HG03025 (cell line): ENCODE measurements around the gene DPY19L2.
"Not testable (repeated sequence)": the region's sequence is repeated elsewhere in the genome, so short reads cannot be mapped to it uniquely, and the experiment has no call there.

Experiments used
- ATAC-seq: cut with Tn5 transposase; IDR thresholded peaks from one replicate; pipeline ENCODE4 v1.9.1; 2021; ENCODE audit warnings: mild to moderate bottlenecking, moderate library complexity; ENCODE audit not compliant: unreplicated experiment, low FRiP score

The DPY19L2 gene

GRCh38 chr12:63668800-63669365 is 590 bp upstream of the DPY19L2 start:
- not testable (repeated sequence) for ATAC-seq

- not testable (repeated sequence) for ATAC-seq
Observed at GRCh38 chr12:63663005-63663404, 5.3 kb downstream of the DPY19L2 start.

GRCh38 chr12:63658501-63658900 is 9.8 kb downstream of the DPY19L2 start:
- not testable (repeated sequence) for ATAC-seq

- ATAC-seq = not testable (repeated sequence)
Observed at GRCh38 chr12:63656407-63656806, 11.9 kb downstream of the DPY19L2 start.

GRCh38 chr12:63655543-63656257 is 12.6 kb downstream of the DPY19L2 start:
- ATAC-seq = not testable (repeated sequence)

DNA sequence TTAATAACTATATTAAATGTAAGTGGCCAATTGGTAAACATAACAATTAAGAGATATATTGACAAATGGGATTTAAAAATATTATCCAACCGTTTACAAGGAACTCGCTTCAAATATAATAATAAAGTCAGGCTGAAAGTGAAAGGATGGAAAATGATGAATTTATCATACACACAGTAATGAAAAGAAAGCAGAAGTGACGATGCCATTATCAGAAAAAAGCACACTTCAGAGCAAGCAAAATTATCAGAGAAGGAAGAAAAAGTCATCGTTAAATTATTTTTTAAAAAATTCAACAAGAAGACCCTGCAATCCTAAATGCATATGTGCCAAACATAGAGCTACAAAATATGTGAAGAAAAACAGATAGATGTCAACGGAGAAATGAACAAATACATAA is 13.8 kb downstream of the DPY19L2 start:
- ATAC-seq = not testable (repeated sequence)

DNA sequence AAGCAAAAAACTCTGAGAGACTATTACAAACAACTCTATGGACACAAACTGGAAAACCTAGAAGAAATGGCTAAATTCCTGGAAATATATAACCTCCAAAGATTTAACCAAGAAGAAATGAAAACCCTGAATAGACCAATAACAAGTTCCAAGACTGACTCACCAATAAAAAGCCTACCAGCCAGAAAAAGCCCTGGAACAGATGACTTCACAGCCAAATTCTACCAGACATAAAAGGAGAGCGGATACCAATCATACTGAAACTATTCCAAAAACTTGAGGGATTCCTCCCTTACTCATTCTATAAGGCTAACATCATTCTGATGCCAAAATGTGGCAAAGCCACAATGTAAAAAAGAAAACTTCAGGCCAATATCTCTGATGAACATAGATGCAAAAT is 18.8 kb downstream of the DPY19L2 start:
- not testable (repeated sequence) for ATAC-seq

DNA sequence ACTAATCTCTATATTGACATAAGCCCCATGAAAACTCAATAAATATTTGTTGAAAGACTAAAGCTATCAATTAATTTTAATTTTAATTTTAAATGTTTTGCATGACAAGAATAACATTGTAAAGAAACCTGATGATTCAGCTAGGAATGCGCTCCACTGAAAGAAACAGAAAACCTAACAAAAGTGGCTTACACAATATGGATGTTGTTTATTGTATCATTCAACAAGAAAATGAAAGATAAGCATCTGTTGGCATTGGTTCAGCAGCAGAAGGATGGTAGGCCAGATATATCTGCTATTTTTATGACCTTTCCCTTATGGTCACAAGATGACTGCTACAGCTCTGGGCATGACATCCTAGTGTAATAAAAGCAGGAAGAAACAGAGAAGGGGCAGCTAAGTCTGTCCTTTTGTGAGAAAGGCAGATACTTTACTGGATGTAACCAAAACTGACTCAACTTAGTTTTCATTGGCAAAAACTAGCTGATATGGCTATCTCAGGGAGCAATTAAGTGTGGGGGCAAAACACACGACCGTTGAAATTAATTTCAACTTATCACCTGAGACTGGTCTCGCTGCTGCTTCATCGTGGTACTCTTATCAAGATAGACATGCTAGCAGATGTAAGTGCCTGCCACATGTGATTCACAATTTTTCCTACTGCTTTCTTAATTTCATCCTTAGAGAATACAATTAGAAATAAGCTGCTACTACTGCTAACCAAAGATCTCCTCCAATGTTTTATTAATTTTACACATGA is 24.7 kb downstream of the DPY19L2 start:
- ATAC-seq = not testable (repeated sequence)

- not testable (repeated sequence) for ATAC-seq
Observed at GRCh38 chr12:63624258-63624657, 44.0 kb downstream of the DPY19L2 start.

GRCh38 chr12:63615544-63615943 is 52.7 kb downstream of the DPY19L2 start:
- not testable (repeated sequence) for ATAC-seq

DNA sequence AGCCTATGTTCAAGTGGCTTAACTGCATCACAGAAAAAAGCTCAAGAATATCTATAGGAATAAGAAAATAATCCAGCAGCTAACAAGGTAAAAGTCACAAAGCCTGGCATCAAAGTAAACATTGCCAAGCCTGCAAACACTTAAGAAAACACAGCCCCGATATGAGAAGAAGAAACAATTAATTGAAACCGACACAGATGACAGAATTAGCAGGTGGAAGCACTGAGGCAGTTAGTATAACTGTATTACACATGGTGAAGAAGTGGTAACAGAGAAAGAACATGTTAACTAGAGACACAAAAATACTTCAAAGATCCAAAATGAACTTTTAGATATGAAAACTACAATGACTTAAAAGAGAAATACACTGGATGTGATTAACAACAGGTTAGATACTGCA is 57.0 kb downstream of the DPY19L2 start:
- not testable (repeated sequence) for ATAC-seq

GRCh38 chr12:63609281-63609680 is 59.0 kb downstream of the DPY19L2 start:
- ATAC-seq = not testable (repeated sequence)

GRCh38 chr12:63604985-63605384 is 63.3 kb downstream of the DPY19L2 start:
- ATAC-seq = not testable (repeated sequence)

GRCh38 chr12:63594828-63595227 is 73.5 kb downstream of the DPY19L2 start:
- ATAC-seq = not testable (repeated sequence)

GRCh38 chr12:63584426-63584825 is 83.9 kb downstream of the DPY19L2 start:
- ATAC-seq = not testable (repeated sequence)

- ATAC-seq = not testable (repeated sequence)
Observed at GRCh38 chr12:63583289-63583688, 85.0 kb downstream of the DPY19L2 start.

- not testable (repeated sequence) for ATAC-seq
Observed at GRCh38 chr12:63577631-63578030, 90.7 kb downstream of the DPY19L2 start.

- not testable (repeated sequence) for ATAC-seq
Observed at GRCh38 chr12:63572038-63572437, 96.3 kb downstream of the DPY19L2 start.

- ATAC-seq = not testable (repeated sequence)
Observed at GRCh38 chr12:63558445-63558844, 109.8 kb downstream of the DPY19L2 start.

- not testable (repeated sequence) for ATAC-seq
Observed at GRCh38 chr12:63551397-63551796, 116.9 kb downstream of the DPY19L2 start.

DNA sequence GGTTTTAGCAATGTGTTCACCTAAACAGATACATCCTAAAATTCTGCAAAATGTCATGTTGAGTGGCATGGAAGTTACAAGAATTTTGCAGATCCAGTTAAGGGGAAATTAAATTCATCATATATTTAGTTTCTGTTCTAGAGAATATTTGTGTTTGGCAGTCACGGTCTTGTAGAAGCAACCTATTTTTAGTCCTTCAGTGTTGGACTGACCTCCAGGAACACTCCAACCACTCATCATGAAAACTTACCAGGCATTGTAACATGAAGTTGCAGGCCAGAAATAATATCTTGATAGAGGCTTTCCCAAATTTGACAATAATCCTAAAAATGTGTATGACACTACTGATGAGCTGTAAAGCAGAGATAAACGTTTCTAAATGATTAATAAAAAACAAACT is 119.3 kb downstream of the DPY19L2 start:
- ATAC-seq = not testable (repeated sequence)
